GM12874 (cell line): ENCODE results near the gene CDC42BPA.

ENCODE experiments used
- TF ChIP-seq, protein P1 (sequence below): IDR thresholded peaks from 2 replicates; pipeline ENCODE4 v1.5.1; 2011; ENCODE audit warnings: low read depth, mild to moderate bottlenecking, control low read depth, low read length, moderate library complexity; ENCODE audit not compliant: insufficient read depth

CDC42BPA gene

DNA sequence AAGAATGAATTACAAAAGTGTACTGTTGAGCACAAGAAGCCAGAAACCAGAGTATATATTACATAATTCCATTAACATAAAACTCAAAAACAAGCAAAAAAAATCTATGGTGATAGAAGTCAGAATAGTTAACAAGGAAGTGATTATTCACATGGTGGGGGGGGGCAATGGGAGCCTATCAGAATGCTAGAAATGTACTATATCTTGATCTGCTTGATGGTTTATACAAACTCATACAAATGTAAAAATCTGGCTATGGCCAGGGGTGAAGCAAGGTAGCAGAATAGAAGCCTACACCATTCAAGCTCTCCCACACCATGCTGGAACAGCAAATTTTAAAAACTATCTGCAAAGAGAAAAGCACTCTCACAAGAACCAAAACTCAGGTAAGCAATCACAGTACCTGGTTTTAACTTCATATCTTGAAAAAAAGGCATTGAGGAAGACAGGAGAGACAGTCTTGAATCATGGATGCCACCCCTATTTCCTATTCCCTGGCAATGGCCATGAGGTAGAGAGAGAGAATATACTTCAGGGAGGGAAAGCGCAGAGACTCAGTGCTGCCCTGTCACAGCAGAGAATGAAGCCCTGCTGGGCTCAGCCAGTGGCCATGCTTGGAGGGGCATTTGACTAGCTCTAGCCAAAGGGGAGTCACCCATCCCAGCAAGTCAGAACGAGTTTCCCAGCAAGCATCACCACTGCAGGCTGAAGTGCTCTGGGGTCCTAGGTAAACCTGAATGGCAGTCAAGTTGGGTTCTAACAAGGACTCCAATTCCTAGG lies 73.8 kb downstream of the CDC42BPA start:
- TF ChIP-seq, protein P1, sequence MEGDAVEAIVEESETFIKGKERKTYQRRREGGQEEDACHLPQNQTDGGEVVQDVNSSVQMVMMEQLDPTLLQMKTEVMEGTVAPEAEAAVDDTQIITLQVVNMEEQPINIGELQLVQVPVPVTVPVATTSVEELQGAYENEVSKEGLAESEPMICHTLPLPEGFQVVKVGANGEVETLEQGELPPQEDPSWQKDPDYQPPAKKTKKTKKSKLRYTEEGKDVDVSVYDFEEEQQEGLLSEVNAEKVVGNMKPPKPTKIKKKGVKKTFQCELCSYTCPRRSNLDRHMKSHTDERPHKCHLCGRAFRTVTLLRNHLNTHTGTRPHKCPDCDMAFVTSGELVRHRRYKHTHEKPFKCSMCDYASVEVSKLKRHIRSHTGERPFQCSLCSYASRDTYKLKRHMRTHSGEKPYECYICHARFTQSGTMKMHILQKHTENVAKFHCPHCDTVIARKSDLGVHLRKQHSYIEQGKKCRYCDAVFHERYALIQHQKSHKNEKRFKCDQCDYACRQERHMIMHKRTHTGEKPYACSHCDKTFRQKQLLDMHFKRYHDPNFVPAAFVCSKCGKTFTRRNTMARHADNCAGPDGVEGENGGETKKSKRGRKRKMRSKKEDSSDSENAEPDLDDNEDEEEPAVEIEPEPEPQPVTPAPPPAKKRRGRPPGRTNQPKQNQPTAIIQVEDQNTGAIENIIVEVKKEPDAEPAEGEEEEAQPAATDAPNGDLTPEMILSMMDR = no peak

DNA sequence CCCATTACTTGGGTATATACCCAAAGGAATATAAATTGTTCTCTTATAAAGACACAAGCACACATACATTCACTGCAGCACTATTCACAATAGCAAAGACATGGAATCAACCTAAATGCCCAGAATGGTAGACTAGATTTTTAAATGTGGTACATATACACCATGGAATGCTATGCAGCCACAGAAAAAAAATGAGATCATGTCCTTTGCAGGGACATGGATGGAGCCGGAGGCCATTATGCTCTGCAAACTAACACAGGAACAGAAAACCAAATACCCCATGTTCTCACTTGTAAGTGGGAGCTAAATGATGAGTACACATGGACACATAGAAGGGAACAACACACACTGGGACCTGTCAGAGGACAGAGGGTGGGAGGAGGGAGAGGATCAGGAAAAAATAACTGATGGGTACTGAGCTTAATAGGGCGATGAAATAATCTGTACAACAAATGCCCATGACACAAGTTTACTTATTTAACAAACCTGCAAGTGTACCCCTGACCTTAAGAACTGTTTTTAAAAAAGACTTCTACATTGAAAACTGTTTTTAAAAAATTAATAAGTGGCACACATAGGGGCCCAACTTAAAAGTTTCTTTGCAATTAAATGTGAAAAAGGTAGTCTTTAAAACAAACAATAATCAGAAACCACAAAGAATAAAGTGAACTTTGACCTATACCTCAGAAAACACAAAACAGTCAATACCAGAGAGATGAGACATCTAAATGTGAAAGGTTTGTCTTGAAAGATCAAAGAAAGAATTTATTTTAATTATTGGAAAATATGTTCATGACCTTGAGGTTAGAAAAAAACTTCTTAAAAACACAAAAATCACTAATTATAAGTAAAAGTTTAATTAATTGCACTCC lies 75.2 kb downstream of the CDC42BPA start:
- TF ChIP-seq, protein P1 = no peak

DNA sequence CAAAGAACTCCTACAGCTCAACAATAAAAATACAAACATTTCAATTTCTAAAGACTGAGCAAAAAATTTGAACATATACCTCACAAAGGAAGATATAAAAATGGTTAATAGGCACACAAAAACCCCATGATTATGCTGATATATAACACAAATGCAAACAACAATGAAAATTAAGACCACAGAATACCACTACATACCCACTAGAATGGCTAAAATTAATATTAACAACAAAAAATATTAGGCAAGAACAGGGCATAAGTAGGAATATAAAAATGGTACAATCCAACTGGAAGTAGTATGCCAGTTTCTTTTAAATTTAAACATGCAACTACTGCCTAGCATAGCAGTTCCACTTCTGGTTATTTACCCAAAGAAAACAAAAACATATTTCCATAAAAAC lies 77.3 kb downstream of the CDC42BPA start:
- TF ChIP-seq, protein P1 = no peak

DNA sequence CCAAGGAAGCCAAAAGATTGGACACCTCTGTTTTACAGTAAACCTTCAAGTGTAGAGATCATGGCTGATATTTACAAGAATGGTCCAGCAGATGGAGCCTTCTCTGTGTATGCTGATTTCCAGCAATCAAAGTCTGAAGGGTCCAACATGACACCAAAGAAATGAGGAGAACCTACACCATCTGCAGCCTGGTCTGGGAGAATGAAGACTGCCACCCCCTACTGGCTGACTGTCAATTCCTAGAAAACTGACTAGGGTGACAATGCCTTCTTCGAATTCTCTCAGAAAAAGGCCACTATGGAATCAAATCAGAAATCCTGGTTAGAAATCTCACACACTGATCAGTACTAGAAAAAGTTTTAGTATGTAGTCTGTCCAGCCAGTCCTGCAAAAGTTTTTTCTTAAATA lies 83.3 kb downstream of the CDC42BPA start:
- TF ChIP-seq, protein P1 = peak; percentile 33; the same call in 1 of the 2 replicates

DNA sequence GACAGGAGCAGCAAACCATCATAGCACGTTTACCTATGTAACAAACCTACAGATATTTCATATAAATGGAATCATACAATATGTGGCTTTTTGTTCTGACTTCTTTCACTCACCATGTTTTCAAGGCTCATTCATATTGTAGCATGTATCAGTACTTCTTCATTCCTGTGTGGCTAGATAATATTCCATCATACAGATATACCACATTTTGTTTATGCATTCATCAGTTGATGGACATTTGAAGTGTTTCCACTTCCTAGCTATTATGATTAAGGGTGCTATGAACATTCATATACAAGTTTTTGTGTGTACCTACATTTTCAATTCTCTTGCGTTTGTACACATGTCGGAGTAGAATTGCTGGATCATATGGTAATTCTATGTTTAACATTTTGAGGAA lies 90.1 kb downstream of the CDC42BPA start:
- TF ChIP-seq, protein P1 = no peak

DNA sequence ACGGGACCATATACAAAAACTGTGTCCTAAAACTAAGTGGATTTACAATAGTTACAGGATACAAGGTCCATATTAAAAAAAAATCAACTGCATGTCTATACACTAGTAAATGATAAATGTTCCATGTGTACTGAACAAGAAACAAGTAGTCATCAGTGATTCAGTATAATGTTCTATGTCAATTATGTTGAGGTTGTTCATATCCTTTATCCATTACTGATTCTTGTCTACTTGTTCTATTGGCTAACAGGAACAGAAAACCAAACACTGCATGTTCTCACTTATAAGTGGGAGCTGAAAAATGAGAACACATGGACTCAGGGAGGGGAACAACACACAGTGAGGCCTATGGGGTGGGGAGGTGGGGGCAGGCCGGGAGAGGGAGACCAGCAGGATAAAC lies 90.5 kb downstream of the CDC42BPA start:
- TF ChIP-seq, protein P1 = no peak

DNA sequence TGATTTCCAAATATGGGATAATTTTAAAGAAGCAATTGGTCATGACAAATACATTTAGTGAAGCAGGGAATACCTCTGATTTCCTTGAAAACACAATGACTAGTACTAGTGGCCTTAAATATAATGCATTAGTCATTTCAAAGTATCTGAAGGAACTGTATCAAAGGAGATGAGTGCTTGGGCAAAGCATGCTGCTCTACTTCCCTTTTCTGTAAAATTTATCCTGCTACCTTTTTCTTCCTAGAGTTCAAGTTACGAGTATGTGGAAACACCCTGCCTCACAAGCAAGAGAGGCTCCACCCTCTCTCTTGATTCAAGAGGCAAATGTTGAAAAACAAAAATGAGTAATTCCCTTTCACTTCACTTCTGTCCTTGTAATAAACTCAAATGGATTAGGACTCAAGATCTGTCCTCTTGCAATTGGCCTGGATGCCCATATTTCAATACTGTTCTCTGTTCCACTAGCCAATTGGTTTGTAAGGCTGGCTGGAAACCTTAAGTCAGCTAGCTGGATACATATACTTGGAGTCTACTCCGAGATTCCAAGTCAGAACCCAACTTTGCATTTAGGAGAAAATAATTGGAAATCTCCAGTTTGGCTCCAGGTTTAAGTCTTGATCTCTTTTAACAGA lies 92.5 kb downstream of the CDC42BPA start:
- TF ChIP-seq, protein P1 = no peak
